Tibial artery (tissue), 4 donors: Measurements from ENCODE around the gene LSAMP.

Experiments used
- DNase-seq, 2 donors: peaks; one replicate each; pipeline ENCODE4 v3.0.0-alpha.2; 2019
- H3K27ac ChIP-seq, 2 donors: fragments of 200-600 bp; sonication (generic) in 1 of 2; 1 replicate in 1 of 2; 2 replicates in 1 of 2; pipeline ENCODE4 v1.5.1; 2018 to 2019; ENCODE audit warnings: mild to moderate bottlenecking in 1 of 2
- H3K27me3 ChIP-seq, 2 donors: fragments of 200-600 bp; sonication (generic) in 1 of 2; one replicate each; pipeline versions ENCODE4 v1.5.1 to v1.6.0; 2016 to 2019
- H3K36me3 ChIP-seq, 3 donors: fragments of 200-600 bp; sonication (generic) in 2 of 3; one replicate each; pipeline ENCODE4 v1.5.1; 2016 to 2019; ENCODE audit warnings: mild to moderate bottlenecking in 2 of 3
- H3K4me1 ChIP-seq, 4 donors: fragments of 200-600 bp; sonication (generic) in 2 of 4; 1 replicate in 3 of 4; 2 replicates in 1 of 4; pipeline ENCODE4 v1.5.1; 2016 to 2019
- H3K4me3 ChIP-seq, 2 donors: fragments of 200-600 bp; sonication (generic) in 1 of 2; 1 replicate in 1 of 2; 2 replicates in 1 of 2; pipeline ENCODE4 v1.5.1; 2018 to 2019; ENCODE audit warnings: mild to moderate bottlenecking in 2 of 2
- H3K9me3 ChIP-seq, 3 donors: fragments of 200-600 bp; sonication (generic) in 1 of 3; one replicate each; pipeline ENCODE4 v1.5.1; 2016 to 2019
- intact Hi-C: fragments of 100-400 bp; cut with DNase I; formaldehyde crosslinking; loops from one replicate; pipeline ENCODE4 v1.15.0; 2023; ENCODE audit warnings: low total_unique reads
- TF ChIP-seq, protein P1 (sequence below), 2 experiments: fragments of 200-600 bp in 1 of 2; fragments of 450-650 bp in 1 of 2; IDR thresholded peaks; one replicate each; pipeline ENCODE4 v1.5.1; 2017 to 2019; ENCODE audit warnings: antibody characterized with exemption in 2 of 2, mild to moderate bottlenecking in 1 of 2, moderate library complexity in 1 of 2

LSAMP gene

DNA sequence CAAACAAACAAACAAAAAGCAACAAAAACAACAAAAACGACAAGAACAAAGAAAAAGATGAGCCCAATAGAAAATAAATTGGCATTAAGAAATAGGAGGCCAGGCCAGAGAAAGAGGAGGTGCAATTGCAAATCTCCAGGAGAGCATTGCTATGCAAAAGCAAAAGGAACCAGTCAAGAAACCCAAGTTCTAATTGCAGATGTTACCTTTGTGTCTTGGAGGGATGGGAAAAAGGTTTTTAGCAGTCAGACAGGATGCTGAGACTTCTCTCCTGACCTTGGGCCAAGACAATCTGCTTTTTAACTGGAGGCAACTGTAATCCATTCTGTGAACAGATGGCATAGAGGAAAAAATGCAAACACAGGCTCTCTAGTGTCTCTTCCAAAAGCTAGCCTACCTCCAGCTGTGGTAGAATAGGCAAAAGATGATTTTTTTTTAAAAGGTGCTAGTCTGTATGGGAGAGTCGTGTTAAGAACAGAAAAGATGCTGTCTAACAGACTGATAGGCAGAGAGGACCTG lies 56.4 kb downstream of the LSAMP start:
- DNase-seq, result no peak

DNA sequence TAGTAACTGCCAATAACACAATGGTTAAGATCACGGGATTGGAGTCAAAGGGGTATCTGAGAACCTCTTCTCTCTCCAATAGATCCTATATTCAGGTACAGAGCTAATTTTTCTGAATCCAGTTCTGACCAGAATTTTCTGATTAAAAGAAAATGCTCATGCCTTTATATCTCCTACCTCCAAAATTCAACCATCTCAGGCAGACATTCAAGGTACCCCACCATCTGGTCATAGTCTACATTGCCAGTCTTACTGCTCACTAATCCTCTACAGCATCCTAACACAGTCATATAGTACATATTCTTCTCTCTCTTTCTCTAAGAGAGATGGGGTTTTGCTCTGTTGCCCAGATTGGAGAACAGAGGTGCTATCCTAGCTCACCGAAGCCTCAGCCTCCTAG lies 59.1 kb downstream of the LSAMP start:
- TF ChIP-seq, protein P1, sequence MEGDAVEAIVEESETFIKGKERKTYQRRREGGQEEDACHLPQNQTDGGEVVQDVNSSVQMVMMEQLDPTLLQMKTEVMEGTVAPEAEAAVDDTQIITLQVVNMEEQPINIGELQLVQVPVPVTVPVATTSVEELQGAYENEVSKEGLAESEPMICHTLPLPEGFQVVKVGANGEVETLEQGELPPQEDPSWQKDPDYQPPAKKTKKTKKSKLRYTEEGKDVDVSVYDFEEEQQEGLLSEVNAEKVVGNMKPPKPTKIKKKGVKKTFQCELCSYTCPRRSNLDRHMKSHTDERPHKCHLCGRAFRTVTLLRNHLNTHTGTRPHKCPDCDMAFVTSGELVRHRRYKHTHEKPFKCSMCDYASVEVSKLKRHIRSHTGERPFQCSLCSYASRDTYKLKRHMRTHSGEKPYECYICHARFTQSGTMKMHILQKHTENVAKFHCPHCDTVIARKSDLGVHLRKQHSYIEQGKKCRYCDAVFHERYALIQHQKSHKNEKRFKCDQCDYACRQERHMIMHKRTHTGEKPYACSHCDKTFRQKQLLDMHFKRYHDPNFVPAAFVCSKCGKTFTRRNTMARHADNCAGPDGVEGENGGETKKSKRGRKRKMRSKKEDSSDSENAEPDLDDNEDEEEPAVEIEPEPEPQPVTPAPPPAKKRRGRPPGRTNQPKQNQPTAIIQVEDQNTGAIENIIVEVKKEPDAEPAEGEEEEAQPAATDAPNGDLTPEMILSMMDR (IDR thresholded peaks at IDR 0.05), result no peak
- Histone ChIP-seq H3K36me3 (no peaks in the 10 kb centered on the region), H3K9me3 (peaks cover 0 to 2% (median 0%) of the 10 kb centered on the region in 3 donors), H3K27ac (no peak overlapping the region), H3K4me1 (no peaks in the 10 kb centered on the region), H3K4me3 (no peak overlapping the region), H3K27me3 (no peaks in the 10 kb centered on the region)
- intact Hi-C loops, result no loop called here
- DNase-seq, result no peak

More for the DNA sequence above, 56.4 kb downstream of the LSAMP start:
- Histone ChIP-seq H3K27me3 (no peaks in the 10 kb centered on the region), H3K36me3 (no peaks in the 10 kb centered on the region), H3K4me1 (no peaks in the 10 kb centered on the region), H3K9me3 (peaks cover 0 to 12% (median 0%) of the 10 kb centered on the region in 3 donors), H3K27ac (no peak overlapping the region), H3K4me3 (no peak overlapping the region)
- TF ChIP-seq, protein P1 (IDR thresholded peaks at IDR 0.05), result no peak
- intact Hi-C loops, result no loop called here

DNA sequence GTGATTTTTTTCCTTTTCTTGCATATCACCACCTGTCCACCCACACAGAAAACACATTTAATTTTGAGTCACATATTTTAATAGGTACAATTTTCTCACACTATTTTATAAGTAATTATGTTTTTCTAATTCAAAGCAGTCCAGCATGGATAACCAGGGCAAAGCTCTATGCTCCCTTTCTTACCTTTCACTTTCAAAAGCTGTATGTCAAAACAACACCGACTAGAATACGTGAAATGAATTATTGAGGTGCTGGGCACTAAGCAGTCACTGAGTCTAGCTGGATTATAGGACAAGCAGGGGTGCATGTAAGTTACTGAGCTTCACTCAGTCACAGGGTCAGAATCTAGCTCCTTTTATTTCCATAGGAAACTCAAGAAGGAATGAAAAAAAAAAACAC lies 60.6 kb downstream of the LSAMP start:
- no peak for DNase-seq
- Histone ChIP-seq H3K4me1 (no peaks in the 10 kb centered on the region), H3K9me3 (no peaks in the 10 kb centered on the region), H3K27ac (no peak overlapping the region), H3K4me3 (no peak overlapping the region), H3K27me3 (no peaks in the 10 kb centered on the region), H3K36me3 (no peaks in the 10 kb centered on the region)
- TF ChIP-seq, protein P1 (IDR thresholded peaks at IDR 0.05), result no peak
- intact Hi-C loops, result no loop called here

DNA sequence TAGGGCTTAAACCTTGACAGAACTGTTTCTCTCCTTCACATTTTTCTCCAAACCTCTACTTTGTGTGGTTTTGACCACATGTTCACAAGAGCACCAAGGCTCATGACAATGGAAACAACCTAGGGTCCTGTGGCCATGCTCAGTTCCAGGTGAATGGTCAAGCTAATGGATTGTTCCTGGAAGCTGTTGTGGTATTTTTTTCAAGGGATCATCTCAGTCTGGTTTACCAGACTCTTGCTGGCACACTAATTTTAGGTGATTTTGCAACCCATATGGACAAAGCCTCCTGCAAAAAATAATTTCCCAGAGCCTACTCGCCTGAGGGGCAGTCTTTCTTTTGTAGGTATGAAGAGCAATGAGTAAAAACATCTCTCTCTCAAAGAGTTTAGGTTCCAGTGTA lies 67.2 kb downstream of the LSAMP start:
- H3K27me3 ChIP-seq, result no peaks in the 10 kb centered on the region
- H3K36me3 ChIP-seq, result no peaks in the 10 kb centered on the region
- H3K4me1 ChIP-seq, result no peaks in the 10 kb centered on the region
- no peak for DNase-seq
- intact Hi-C loops, result no loop called here
- H3K9me3 ChIP-seq, result no peaks in the 10 kb centered on the region
- TF ChIP-seq, protein P1 (IDR thresholded peaks at IDR 0.05), result no peak
- H3K27ac ChIP-seq, result no peak overlapping the region
- no peak overlapping the region for H3K4me3 ChIP-seq

DNA sequence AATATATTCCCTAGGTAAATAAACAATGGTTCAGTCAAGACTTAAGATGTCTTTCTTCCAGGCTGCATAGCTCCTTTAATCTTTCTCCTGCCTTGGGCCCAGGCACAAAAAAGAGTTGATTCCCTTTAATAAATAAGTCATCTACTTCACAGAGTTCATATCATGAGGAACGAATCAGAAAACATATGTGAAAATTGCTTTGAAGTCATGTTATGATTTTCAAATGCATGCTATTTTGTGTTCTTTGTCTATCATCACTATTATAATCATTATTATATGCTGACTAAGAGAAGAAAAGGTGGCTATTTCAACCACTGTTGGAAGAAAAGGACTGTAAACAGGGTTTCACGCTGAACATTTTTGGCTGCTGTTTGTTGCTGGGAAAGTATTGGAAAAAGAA lies 70.4 kb downstream of the LSAMP start:
- intact Hi-C loops, result no loop called here

More for the DNA sequence above, 70.4 kb downstream of the LSAMP start:
- Histone ChIP-seq H3K9me3 (no peaks in the 10 kb centered on the region), H3K4me3 (no peak overlapping the region), H3K27ac (no peak overlapping the region), H3K36me3 (no peaks in the 10 kb centered on the region), H3K27me3 (no peaks in the 10 kb centered on the region), H3K4me1 (no peaks in the 10 kb centered on the region)
- TF ChIP-seq, protein P1 (IDR thresholded peaks at IDR 0.05), result no peak
- no peak for DNase-seq
